Stimulated activated CD8-positive, alpha-beta memory T cell treated with anti-CD3 and anti-CD28 coated beads, Interleukin-4, amount 100 ng/mL, for 24 hours (primary cell): ENCODE measurements around the gene GRAPL.
"Not testable (repeated sequence)": the region's sequence is repeated elsewhere in the genome, so short reads cannot be mapped to it uniquely, and the experiment has no call there.

ENCODE experiments used
- DNase-seq: peaks from one replicate; pipeline ENCODE4 v3.0.0-alpha.2; 2020; ENCODE audit warnings: low read depth

Gene GRAPL

GRCh38 chr17:19188870-19189708 is 61.7 kb downstream of the GRAPL start:
- DNase-seq = not testable (repeated sequence)

- DNase-seq = not testable (repeated sequence)
Observed at GRCh38 chr17:19189781-19190405, 62.5 kb downstream of the GRAPL start.

- DNase-seq = not testable (repeated sequence)
Observed at GRCh38 chr17:19196382-19197204, 69.2 kb downstream of the GRAPL start.

- not testable (repeated sequence) for DNase-seq
Observed at GRCh38 chr17:19202448-19202847, 75.1 kb downstream of the GRAPL start.

GRCh38 chr17:19203429-19203828 is 76.0 kb downstream of the GRAPL start:
- not testable (repeated sequence) for DNase-seq
